ENCODE measurements around the gene CCSER1. TPM values are rescaled to one million over a fixed set of nuclear protein-coding genes. Genes with fewer than 3 reads are reported as not detected.

CCSER1 gene
- polyA plus RNA-seq, 1 donor from 2014 or later = 20.8 TPM

DNA sequence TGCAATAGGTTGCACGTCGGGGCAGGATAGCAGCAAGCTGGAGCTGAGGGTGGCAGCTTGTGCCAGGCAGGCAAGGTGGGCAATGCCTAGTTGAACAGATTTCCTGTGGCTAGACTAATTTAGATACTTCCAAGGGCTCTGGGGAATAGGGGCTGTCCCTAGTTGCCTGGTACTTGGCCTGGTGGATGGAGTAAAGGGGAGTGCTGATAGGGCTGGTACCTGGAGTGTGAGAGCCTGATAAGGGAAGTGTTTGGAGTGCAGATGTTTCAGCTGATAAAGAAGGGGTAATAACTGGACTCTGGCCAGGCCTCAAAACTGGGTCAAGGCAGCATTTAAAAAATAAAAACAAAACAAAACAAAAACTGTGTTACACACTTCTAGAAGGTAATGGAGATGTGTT, 665.5 kb downstream of the CCSER1 start:
- H3K36me3 ChIP-seq (ENCODE audit: insufficient read depth, low read length) = no peaks in the 10 kb centered on the region
- H2AFZ ChIP-seq (ENCODE audit: low read depth, low read length) = no peak overlapping the region
- no peaks in the 10 kb centered on the region for H3K9me2 ChIP-seq (ENCODE audit: insufficient read depth, low read length)
- no peaks in the 10 kb centered on the region for H3K27me3 ChIP-seq (ENCODE audit: insufficient read depth, low read depth, low read length)
- no peaks in the 10 kb centered on the region for H3F3A ChIP-seq (ENCODE audit: insufficient read depth, low read length, poor library complexity, severe bottlenecking)
- H4K20me1 ChIP-seq (ENCODE audit: insufficient read depth) = no peaks in the 10 kb centered on the region
- H3K79me2 ChIP-seq (replicated peaks; ENCODE audit: insufficient read depth, low read length) = no peaks in the 10 kb centered on the region
- TF ChIP-seq POLR2AphosphoS5 (IDR thresholded peaks at IDR 0.05) = no peak
- TF ChIP-seq MXI1 (conservative IDR thresholded peaks at IDR 0.05; ENCODE audit: poor library complexity, severe bottlenecking) = no peak
- no peak for TF ChIP-seq EZH2 (IDR thresholded peaks at IDR 0.05; ENCODE audit: borderline replicate concordance, insufficient read depth, low read length, poor library complexity, severe bottlenecking)
- TF ChIP-seq REST (IDR thresholded peaks at IDR 0.05; ENCODE audit: borderline replicate concordance) = no peak
- TF ChIP-seq SMC3 (conservative IDR thresholded peaks at IDR 0.05; ENCODE audit: poor library complexity) = no peak
- no peak for TF ChIP-seq TAF1 (IDR thresholded peaks at IDR 0.05; ENCODE audit: low read depth)
- no peak for TF ChIP-seq CTCF (IDR thresholded peaks at IDR 0.05; ENCODE audit: poor library complexity, severe bottlenecking)
- no peak for TF ChIP-seq RAD21 (conservative IDR thresholded peaks at IDR 0.05)
- TF ChIP-seq EP300 (conservative IDR thresholded peaks at IDR 0.05; ENCODE audit: poor library complexity, severe bottlenecking) = no peak
- H3K9ac ChIP-seq (ENCODE audit: low read length) = no peak overlapping the region
- peaks cover 4% of the 10 kb centered on the region for H3K9me3 ChIP-seq (ENCODE audit: low read length)
- H3K27ac ChIP-seq (ENCODE audit: low read length) = no peak overlapping the region
- no peak overlapping the region for H3K4me2 ChIP-seq (ENCODE audit: low read length)
- H3K4me3 ChIP-seq (ENCODE audit: low read length) = no peak overlapping the region

- no peaks in the 10 kb centered on the region for H3K27me3 ChIP-seq (ENCODE audit: insufficient read depth, low read depth, low read length)
- no peaks in the 10 kb centered on the region for H3F3A ChIP-seq (ENCODE audit: insufficient read depth, low read length, poor library complexity, severe bottlenecking)
- no peak overlapping the region for H3K9ac ChIP-seq (ENCODE audit: low read length)
- no peaks in the 10 kb centered on the region for H4K20me1 ChIP-seq (ENCODE audit: insufficient read depth)
- no peaks in the 10 kb centered on the region for H3K36me3 ChIP-seq (ENCODE audit: insufficient read depth, low read length)
- H3K27ac ChIP-seq (ENCODE audit: low read length) = no peak overlapping the region
- H3K4me3 ChIP-seq (ENCODE audit: low read length) = no peak overlapping the region
- no peak overlapping the region for H3K4me2 ChIP-seq (ENCODE audit: low read length)
- no peak overlapping the region for H2AFZ ChIP-seq (ENCODE audit: low read depth, low read length)
- peaks cover 2% of the 10 kb centered on the region for H3K79me2 ChIP-seq (replicated peaks; ENCODE audit: insufficient read depth, low read length)
- H3K9me2 ChIP-seq (ENCODE audit: insufficient read depth, low read length) = no peaks in the 10 kb centered on the region
- no peak for TF ChIP-seq POLR2AphosphoS5 (IDR thresholded peaks at IDR 0.05)
- no peak for TF ChIP-seq EP300 (conservative IDR thresholded peaks at IDR 0.05; ENCODE audit: poor library complexity, severe bottlenecking)
- TF ChIP-seq EZH2 (IDR thresholded peaks at IDR 0.05; ENCODE audit: borderline replicate concordance, insufficient read depth, low read length, poor library complexity, severe bottlenecking) = no peak
- no peak for TF ChIP-seq MXI1 (conservative IDR thresholded peaks at IDR 0.05; ENCODE audit: poor library complexity, severe bottlenecking)
- H3K9me3 ChIP-seq (ENCODE audit: low read length) = peaks cover 5% of the 10 kb centered on the region
Observed at GRCh38 chr4:90798948-90799347, 671.8 kb downstream of the CCSER1 start.

Measured in neural cell (in vitro differentiated cells).